HEK293 (cell line): ENCODE measurements around the gene OR2T11.
"Not testable (repeated sequence)": the region's sequence is repeated elsewhere in the genome, so short reads cannot be mapped to it uniquely, and the experiment has no call there.

Experiments used
- ATF2 ChIP-seq: fragments of 450-650 bp; formaldehyde crosslinking; IDR thresholded peaks from 2 replicates; pipeline ENCODE4 v1.5.1; 2016; ENCODE audit warnings: missing biosample characterization, missing genetic modification characterization, low read depth
- CTCF ChIP-seq: fragments of 450-650 bp; formaldehyde crosslinking; IDR thresholded peaks from 2 replicates; pipeline ENCODE4 v1.5.1; 2016; ENCODE audit warnings: missing biosample characterization, missing genetic modification characterization
- OVOL3 ChIP-seq: fragments of 450-650 bp; formaldehyde crosslinking; IDR thresholded peaks from 2 replicates; pipeline ENCODE4 v1.5.1; 2016; ENCODE audit warnings: missing biosample characterization, missing genetic modification characterization
- REPIN1 ChIP-seq: fragments of 450-650 bp; formaldehyde crosslinking; IDR thresholded peaks from 2 replicates; pipeline ENCODE4 v1.5.1; 2017; ENCODE audit warnings: missing biosample characterization, missing genetic modification characterization, low read depth
- REST ChIP-seq: fragments of 450-650 bp; formaldehyde crosslinking; IDR thresholded peaks from 2 replicates; pipeline ENCODE4 v1.5.1; 2016; ENCODE audit warnings: missing biosample characterization, missing genetic modification characterization
- SP2 ChIP-seq: fragments of 450-650 bp; formaldehyde crosslinking; IDR thresholded peaks from 2 replicates; pipeline ENCODE4 v1.5.1; 2016; ENCODE audit warnings: missing biosample characterization, missing genetic modification characterization
- ZBTB21 ChIP-seq: fragments of 450-650 bp; formaldehyde crosslinking; IDR thresholded peaks from 2 replicates; pipeline ENCODE4 v1.5.1; 2017; ENCODE audit warnings: missing biosample characterization, missing genetic modification characterization
- ZNF121 ChIP-seq: fragments of 450-650 bp; formaldehyde crosslinking; IDR thresholded peaks from 2 replicates; pipeline ENCODE4 v1.5.1; 2016; ENCODE audit warnings: missing biosample characterization, missing genetic modification characterization
- ZNF280C ChIP-seq: fragments of 450-650 bp; formaldehyde crosslinking; IDR thresholded peaks from 2 replicates; pipeline ENCODE4 v1.5.1; 2016; ENCODE audit warnings: missing biosample characterization, missing genetic modification characterization
- ZNF580 ChIP-seq: fragments of 450-650 bp; formaldehyde crosslinking; IDR thresholded peaks from 2 replicates; pipeline ENCODE4 v1.5.1; 2016; ENCODE audit warnings: missing biosample characterization, missing genetic modification characterization
- ZNF670 ChIP-seq: fragments of 450-650 bp; formaldehyde crosslinking; IDR thresholded peaks from 2 replicates; pipeline ENCODE4 v1.5.1; 2016; ENCODE audit warnings: missing biosample characterization, missing genetic modification characterization, low read depth
- ZSCAN23 ChIP-seq: fragments of 450-650 bp; formaldehyde crosslinking; IDR thresholded peaks from 2 replicates; pipeline ENCODE4 v1.5.1; 2016; ENCODE audit warnings: missing biosample characterization, missing genetic modification characterization
- ZSCAN30 ChIP-seq: fragments of 450-650 bp; IDR thresholded peaks from 2 replicates; pipeline ENCODE4 v1.5.1; 2018; ENCODE audit warnings: missing biosample characterization, mild to moderate bottlenecking, missing genetic modification characterization, moderate library complexity

GRCh38 chr1:248645178-248645577 lies 10.3 kb upstream of the OR2T11 start, which contains the start of gene OR2T35:
- TF ChIP-seq CTCF (tag by site-specific recombination); SP2 (tag by site-specific recombination); ZNF121 (tag by site-specific recombination); REPIN1 (tag by site-specific recombination); REST (tag by site-specific recombination); OVOL3 (tag by site-specific recombination); ZNF580; ZSCAN30 (tag by site-specific recombination); ZSCAN23 (tag by site-specific recombination); ZNF280C; ZBTB21 (tag by site-specific recombination); ATF2 (tag by site-specific recombination); ZNF670 (tag by site-specific recombination): not testable (repeated sequence)
